PC-3 (cell line): ENCODE results near the gene SPDYE17. TPM values are rescaled to one million over a fixed set of nuclear protein-coding genes. Genes with fewer than 3 reads are reported as not detected.
"Not testable (repeated sequence)": the region's sequence is repeated elsewhere in the genome, so short reads cannot be mapped to it uniquely, and the experiment has no call there.

Experiments
- ATAC-seq: fragments of 200-7000 bp; cut with Tn5 transposase; 2 replicates; pipeline ENCODE4 v1.9.1; 2020; ENCODE audit warnings: mild to moderate bottlenecking, moderate library complexity
- BruUV-seq: library from RNA; stranded (reverse); fragments of 400-500 nt; replicated peaks from 2 replicates; lab custom pipeline; 2021; lab: Mats Ljungman, UMichigan
- CTCF ChIA-PET: fragments of 300-600 bp; sonication (Branson Sonifier 250); formaldehyde crosslinking; loops from one replicate; lab custom pipeline; 2022; ENCODE audit warnings: antibody characterized with exemption; lab: Charles Lee
- POLR2A ChIA-PET: fragments of 300-600 bp; sonication (Branson Sonifier 250); formaldehyde crosslinking; loops from one replicate; lab custom pipeline; 2022; ENCODE audit warnings: antibody characterized with exemption; ENCODE audit not compliant: unreplicated experiment; lab: Charles Lee
- DNase-seq: peaks from one replicate; pipeline ENCODE4 v3.0.0-alpha.2; 2015
- H2AFZ ChIP-seq: fragments of 300-600 bp; sonication (generic); 2 replicates; pipeline ENCODE4 v1.6.0; 2016; ENCODE audit warnings: antibody characterized with exemption, low read length
- H3F3A ChIP-seq: fragments of 300-600 bp; sonication (generic); one replicate; pipeline ENCODE4 v1.6.0; 2017; ENCODE audit warnings: antibody characterized with exemption, low read length, control low read depth, mild to moderate bottlenecking; ENCODE audit not compliant: unreplicated experiment
- H3K27ac ChIP-seq: fragments of 300-600 bp; sonication (generic); 2 replicates; pipeline ENCODE4 v1.5.1; 2016; ENCODE audit warnings: mild to moderate bottlenecking, low read length
- H3K27me3 ChIP-seq: fragments of 300-600 bp; sonication (generic); 2 replicates; pipeline ENCODE4 v1.6.1; 2016; ENCODE audit warnings: low read length, mixed read lengths
- H3K36me3 ChIP-seq: fragments of 300-600 bp; sonication (generic); 2 replicates; pipeline ENCODE4 v1.6.1; 2016; ENCODE audit warnings: low read depth, mixed run types, low read length, mixed read lengths
- H3K4me1 ChIP-seq: fragments of 300-600 bp; sonication (generic); 2 replicates; pipeline ENCODE4 v1.5.1; 2016; ENCODE audit warnings: low read length; ENCODE audit not compliant: insufficient read depth
- H3K4me2 ChIP-seq: fragments of 300-600 bp; sonication (generic); 2 replicates; pipeline ENCODE4 v1.6.0; 2016; ENCODE audit warnings: low read length
- H3K4me3 ChIP-seq: fragments of 300-600 bp; sonication (generic); 2 replicates; pipeline ENCODE4 v1.5.1; 2016; ENCODE audit warnings: mild to moderate bottlenecking, low read length, mixed read lengths
- H3K79me2 ChIP-seq: fragments of 300-600 bp; sonication (generic); 2 replicates; pipeline ENCODE4 v1.6.1; 2017; ENCODE audit warnings: low read length, mixed read lengths
- H3K9ac ChIP-seq: fragments of 300-600 bp; sonication (generic); 2 replicates; pipeline ENCODE4 v1.6.0; 2016; ENCODE audit warnings: mild to moderate bottlenecking, low read length
- H3K9me2 ChIP-seq: fragments of 300-600 bp; sonication (generic); replicated peaks from 2 replicates; pipeline ENCODE4 v1.6.1; 2016; ENCODE audit warnings: mixed run types, low read length, mixed read lengths
- H3K9me3 ChIP-seq: fragments of 300-600 bp; sonication (generic); 2 replicates; pipeline ENCODE4 v1.6.1; 2016; ENCODE audit warnings: low read length, mixed read lengths
- H4K20me1 ChIP-seq: fragments of 300-600 bp; sonication (generic); 2 replicates; pipeline ENCODE4 v1.6.1; 2016; ENCODE audit warnings: low read length, mixed read lengths
- intact Hi-C: fragments of 100-400 bp; cut with micrococcal nuclease; formaldehyde crosslinking; loops from 2 replicates; pipeline ENCODE4 v1.9.0; 2023
- total RNA-seq: library from RNA; depleted of rRNA; stranded (reverse); fragments of >200 nt; gene quantifications from 2 replicates; pipeline ENCODE4 v1.2.3, GENCODE V29; 2014; rRNA removed

The SPDYE17 gene
- total RNA-seq, 1 experiment from 2014 or later = not detected

DNA sequence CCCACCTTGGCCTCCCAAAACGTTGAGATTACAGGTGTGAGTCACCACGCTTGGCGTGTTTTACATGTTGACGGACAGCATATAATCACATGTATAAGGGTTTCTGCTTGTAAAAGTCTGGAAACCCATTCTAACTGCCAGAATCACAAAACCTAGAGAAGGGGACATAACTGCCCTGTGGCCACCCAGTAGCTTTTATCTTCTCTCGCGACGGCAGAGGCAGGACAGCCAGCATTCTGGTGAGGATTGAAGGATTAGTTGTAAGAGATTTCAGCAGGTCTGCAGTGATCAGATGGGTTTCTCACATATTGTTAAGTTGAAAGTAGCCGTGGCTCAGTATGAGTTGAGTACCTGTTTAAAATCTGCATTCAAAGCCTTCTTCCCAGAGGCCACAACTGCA, 59.8 kb downstream of the SPDYE17 start:
- H3K36me3 ChIP-seq, H3K9me3 ChIP-seq, H3K9me2 ChIP-seq, DNase-seq, POLR2A ChIA-PET, H3K9ac ChIP-seq, H3K27ac ChIP-seq, H3K4me2 ChIP-seq, intact Hi-C loops, H3K4me1 ChIP-seq, H3K79me2 ChIP-seq, H3K4me3 ChIP-seq, BruUV-seq, H3F3A ChIP-seq, H2AFZ ChIP-seq, CTCF ChIA-PET, ATAC-seq, H3K27me3 ChIP-seq, H4K20me1 ChIP-seq: not testable (repeated sequence)

Other genes with a start within 250 kb of the SPDYE17 start
- 1.1 TPM in 1 of 2 replicates, not detected in the other for gene SPDYE18, start 30.2 kb upstream of the SPDYE17 start, total RNA-seq
- gene CCDC146, start 90.3 kb upstream of the SPDYE17 start, total RNA-seq = 4.7 TPM in 1 of 2 replicates, not detected in the other
- gene FGL2, start 167.5 kb upstream of the SPDYE17 start, total RNA-seq = not detected in 2 replicates